ENCODE data around the gene CD209. TPM values are rescaled to one million over a fixed set of nuclear protein-coding genes. Genes with fewer than 3 reads are reported as not detected.

The CD209 gene
- total RNA-seq, 1 donor from 2014 or later = 10.6 TPM

- no peaks in the 10 kb centered on the region for H3K4me1 ChIP-seq
- intact Hi-C loops (cut with DNase I) = no loop called here
- no peak for TF ChIP-seq CTCF (IDR thresholded peaks at IDR 0.05)
- H3K36me3 ChIP-seq = no peaks in the 10 kb centered on the region
- H3K9me3 ChIP-seq = no peaks in the 10 kb centered on the region
- H3K4me3 ChIP-seq = no peak overlapping the region
- DNase-seq (no peak), ATAC-seq (no peak)
- H3K27me3 ChIP-seq = no peaks in the 10 kb centered on the region
- no peak overlapping the region for H3K27ac ChIP-seq
Observed at GRCh38 chr19:7744199-7744786, 3.0 kb downstream of the CD209 start.

GRCh38 chr19:7743425-7743841 lies 3.9 kb downstream of the CD209 start:
- Histone ChIP-seq H3K27ac (no peak overlapping the region), H3K9me3 (no peaks in the 10 kb centered on the region), H3K4me1 (no peaks in the 10 kb centered on the region), H3K4me3 (no peak overlapping the region), H3K27me3 (no peaks in the 10 kb centered on the region), H3K36me3 (no peaks in the 10 kb centered on the region)
- intact Hi-C loops (cut with DNase I) = no loop called here
- DNase-seq (no peak), ATAC-seq (no peak)
- no peak for TF ChIP-seq CTCF (IDR thresholded peaks at IDR 0.05)

GRCh38 chr19:7742991-7743390 lies 4.3 kb downstream of the CD209 start:
- Histone ChIP-seq H3K27ac (no peak overlapping the region), H3K9me3 (no peaks in the 10 kb centered on the region), H3K4me3 (no peak overlapping the region), H3K4me1 (no peaks in the 10 kb centered on the region), H3K36me3 (no peaks in the 10 kb centered on the region), H3K27me3 (no peaks in the 10 kb centered on the region)
- DNase-seq = no peak
- ATAC-seq = no peak
- TF ChIP-seq CTCF (IDR thresholded peaks at IDR 0.05) = no peak
- intact Hi-C loops (cut with DNase I) = no loop called here

- Histone ChIP-seq H3K36me3 (no peaks in the 10 kb centered on the region), H3K27me3 (no peaks in the 10 kb centered on the region), H3K27ac (no peak overlapping the region), H3K4me3 (no peak overlapping the region), H3K9me3 (no peaks in the 10 kb centered on the region), H3K4me1 (no peaks in the 10 kb centered on the region)
- DNase-seq (no peak), ATAC-seq (no peak)
- intact Hi-C loops (cut with DNase I) = no loop called here
- no peak for TF ChIP-seq CTCF (IDR thresholded peaks at IDR 0.05)
Observed at GRCh38 chr19:7742575-7742974, 4.8 kb downstream of the CD209 start.

GRCh38 chr19:7740682-7741054 lies 6.7 kb downstream of the CD209 start:
- DNase-seq (peak; percentile 0), ATAC-seq (no peak)
- Histone ChIP-seq H3K36me3 (no peaks in the 10 kb centered on the region), H3K9me3 (no peaks in the 10 kb centered on the region), H3K4me3 (no peak overlapping the region), H3K27ac (no peak overlapping the region), H3K27me3 (no peaks in the 10 kb centered on the region), H3K4me1 (no peaks in the 10 kb centered on the region)
- no peak for TF ChIP-seq CTCF (IDR thresholded peaks at IDR 0.05)
- intact Hi-C loops (cut with DNase I) = no loop called here

Measured in upper lobe of right lung (tissue), 1 donor.